Spinal cord (tissue), 10 donors: ENCODE data around the gene CLCN4. TPM values are rescaled to one million over a fixed set of nuclear protein-coding genes. Genes with fewer than 3 reads are reported as not detected.

Experiments
- DNase-seq, 6 donors: peaks; one replicate each; pipeline versions ENCODE4 v3.0.0 to v3.0.0-alpha.2; 2013 to 2015; ENCODE audit warnings: low spot score in 6 of 6, low read depth in 4 of 6
- H3K27ac ChIP-seq: one replicate; pipeline ENCODE4 v1.5.1; 2013; ENCODE audit warnings: low read depth, low read length, control low read depth
- H3K27me3 ChIP-seq: one replicate; pipeline ENCODE4 v1.6.1; 2013; ENCODE audit warnings: low read length; ENCODE audit not compliant: control insufficient read depth, insufficient read depth
- H3K36me3 ChIP-seq: one replicate; pipeline ENCODE4 v1.6.1; 2013; ENCODE audit warnings: low read length; ENCODE audit not compliant: control insufficient read depth, insufficient read depth
- H3K4me1 ChIP-seq: one replicate; pipeline ENCODE4 v1.6.1; 2013; ENCODE audit warnings: low read length; ENCODE audit not compliant: control insufficient read depth, insufficient read depth
- H3K4me3 ChIP-seq: one replicate; pipeline ENCODE4 v1.5.1; 2013; ENCODE audit warnings: low read depth, low read length, control low read depth
- H3K9me3 ChIP-seq: one replicate; pipeline ENCODE4 v1.6.1; 2013; ENCODE audit warnings: low read length; ENCODE audit not compliant: control insufficient read depth, insufficient read depth
- WGBS: methylation state at CpG from one replicate; pipeline ENCODE4 v1.1.5; 2013; ENCODE audit warnings: missing lambda C conversion rate; ENCODE audit not compliant: insufficient coverage; 5-methylcytosine and 5-hydroxymethylcytosine counted together
- polyA plus RNA-seq, 2 donors: library from polyadenylated mRNA; unstranded; fragments of 120-200 nt; gene quantifications; one replicate each; pipeline ENCODE4 v1.2.1, GENCODE V29; 2013; ENCODE audit not compliant: insufficient read length in 2 of 2
- total RNA-seq, 2 donors: library from RNA; depleted of rRNA in 1 of 2; stranded (reverse); fragments of 120-200 nt in 1 of 2; fragments of >200 nt in 1 of 2; gene quantifications; one replicate each; pipeline versions ENCODE4 v1.2.3 to v1.2.4, GENCODE V29; 2013 to 2014
- donor health status: healthy.

CLCN4 gene
- total and polyA plus RNA-seq, 4 donors = 21.9 to 63.0 (median 45.8) TPM

GRCh38 chrX:10172877-10173276 is 16.1 kb downstream of the CLCN4 start:
- Histone ChIP-seq H3K4me3 (no peak overlapping the region), H3K36me3 (peaks cover 8% of the 10 kb centered on the region), H3K27ac (peak overlapping the region; percentile 33), H3K9me3 (no peaks in the 10 kb centered on the region), H3K27me3 (peaks cover 37% of the 10 kb centered on the region), H3K4me1 (peaks cover 14% of the 10 kb centered on the region)
- peak in 1 of 6 donors; percentile 54 for DNase-seq
- WGBS = 32% methylated on average over 11 of the region's 11 CpGs

- Histone ChIP-seq H3K36me3 (peaks cover 8% of the 10 kb centered on the region), H3K9me3 (no peaks in the 10 kb centered on the region), H3K27me3 (peaks cover 38% of the 10 kb centered on the region), H3K4me1 (peaks cover 14% of the 10 kb centered on the region), H3K4me3 (no peak overlapping the region), H3K27ac (peak overlapping the region; percentile 33)
- peak in 2 of 6 donors; percentile 78 to 79 for DNase-seq
- 27% methylated on average over 19 of the region's 19 CpGs for WGBS
Observed at GRCh38 chrX:10173331-10173900, 16.6 kb downstream of the CLCN4 start.

GRCh38 chrX:10174051-10174450 is 17.3 kb downstream of the CLCN4 start:
- peaks cover 14% of the 10 kb centered on the region for H3K4me1 ChIP-seq
- H3K27ac ChIP-seq = no peak overlapping the region
- no CpG with 5 or more reads among the region's 9 CpGs for WGBS
- H3K4me3 ChIP-seq = no peak overlapping the region
- H3K9me3 ChIP-seq = no peaks in the 10 kb centered on the region
- peaks cover 8% of the 10 kb centered on the region for H3K36me3 ChIP-seq
- peaks cover 40% of the 10 kb centered on the region for H3K27me3 ChIP-seq
- DNase-seq = no peak

GRCh38 chrX:10174810-10175209 is 18.0 kb downstream of the CLCN4 start:
- Histone ChIP-seq H3K36me3 (peaks cover 8% of the 10 kb centered on the region), H3K4me3 (no peak overlapping the region), H3K4me1 (peaks cover 14% of the 10 kb centered on the region), H3K27me3 (peaks cover 42% of the 10 kb centered on the region), H3K9me3 (no peaks in the 10 kb centered on the region), H3K27ac (no peak overlapping the region)
- DNase-seq = no peak
- 68% methylated on average over 7 of the region's 7 CpGs for WGBS

- Histone ChIP-seq H3K4me1 (peaks cover 14% of the 10 kb centered on the region), H3K27ac (no peak overlapping the region), H3K9me3 (no peaks in the 10 kb centered on the region), H3K4me3 (no peak overlapping the region), H3K27me3 (peaks cover 42% of the 10 kb centered on the region), H3K36me3 (peaks cover 8% of the 10 kb centered on the region)
- no peak for DNase-seq
- WGBS = 66% methylated on average over 6 of the region's 8 CpGs
Observed at GRCh38 chrX:10175319-10175871, 18.6 kb downstream of the CLCN4 start.

GRCh38 chrX:10176121-10177003 is 19.6 kb downstream of the CLCN4 start:
- H3K4me1 ChIP-seq = peaks cover 14% of the 10 kb centered on the region
- WGBS = 67% methylated on average over 12 of the region's 16 CpGs
- no peak for DNase-seq
- H3K36me3 ChIP-seq = peaks cover 8% of the 10 kb centered on the region
- H3K4me3 ChIP-seq = no peak overlapping the region
- no peaks in the 10 kb centered on the region for H3K9me3 ChIP-seq
- no peak overlapping the region for H3K27ac ChIP-seq
- peaks cover 41% of the 10 kb centered on the region for H3K27me3 ChIP-seq

GRCh38 chrX:10177004-10177396 is 20.2 kb downstream of the CLCN4 start:
- H3K9me3 ChIP-seq = no peaks in the 10 kb centered on the region
- peaks cover 37% of the 10 kb centered on the region for H3K27me3 ChIP-seq
- peaks cover 8% of the 10 kb centered on the region for H3K36me3 ChIP-seq
- H3K27ac ChIP-seq = no peak overlapping the region
- peaks cover 14% of the 10 kb centered on the region for H3K4me1 ChIP-seq
- DNase-seq = no peak
- no peak overlapping the region for H3K4me3 ChIP-seq
- WGBS = 87% methylated on average over 4 of the region's 7 CpGs

GRCh38 chrX:10177601-10178000 is 20.8 kb downstream of the CLCN4 start:
- no peak overlapping the region for H3K27ac ChIP-seq
- H3K9me3 ChIP-seq = no peaks in the 10 kb centered on the region
- DNase-seq = no peak
- H3K27me3 ChIP-seq = peaks cover 37% of the 10 kb centered on the region
- H3K4me1 ChIP-seq = peaks cover 14% of the 10 kb centered on the region
- H3K36me3 ChIP-seq = peaks cover 8% of the 10 kb centered on the region
- H3K4me3 ChIP-seq = no peak overlapping the region
- 86% methylated on average over 1 of the region's 3 CpGs for WGBS

GRCh38 chrX:10178866-10179463 is 22.2 kb downstream of the CLCN4 start:
- Histone ChIP-seq H3K27ac (no peak overlapping the region), H3K4me1 (peaks cover 1% of the 10 kb centered on the region), H3K36me3 (peaks cover 2% of the 10 kb centered on the region), H3K27me3 (peaks cover 26% of the 10 kb centered on the region), H3K4me3 (no peak overlapping the region), H3K9me3 (no peaks in the 10 kb centered on the region)
- WGBS = 52% methylated on average over 3 of the region's 5 CpGs
- no peak for DNase-seq
